ENCODE measurements around the gene DOCK3.
A peak's percentile ranks its signal among the peaks of the same experiment; 100 is the strongest.

The DOCK3 gene

GRCh38 chr3:51389423-51390183, 714.9 kb downstream of the DOCK3 start:
- TF ChIP-seq CTCF (conservative IDR thresholded peaks at IDR 0.05; ENCODE audit: low read depth, low read length), result peak; percentile 79
- H3K9ac ChIP-seq, result no peak overlapping the region
- H3K4me3 ChIP-seq (IDR thresholded peaks at IDR 0.05; ENCODE audit: insufficient read depth, low read depth, low read length), result no peak overlapping the region
- H3K36me3 ChIP-seq (ENCODE audit: insufficient read depth), result no peaks in the 10 kb centered on the region
- H3K4me1 ChIP-seq (ENCODE audit: low read depth, poor library complexity, severe bottlenecking), result peaks cover 49% of the 10 kb centered on the region
- no peak overlapping the region for H3K4me2 ChIP-seq
- no peak overlapping the region for H3K27ac ChIP-seq
- H3K27me3 ChIP-seq (ENCODE audit: insufficient read depth, low read depth), result no peaks in the 10 kb centered on the region
- no peak overlapping the region for H2AFZ ChIP-seq (ENCODE audit: low read depth)
- H3K79me2 ChIP-seq (ENCODE audit: insufficient read depth, low read depth), result peaks cover 58% of the 10 kb centered on the region
- H4K20me1 ChIP-seq (ENCODE audit: insufficient read depth), result no peaks in the 10 kb centered on the region

- Histone ChIP-seq H3K27me3 (ENCODE audit: insufficient read depth, low read depth) (no peaks in the 10 kb centered on the region), H2AFZ (ENCODE audit: low read depth) (no peak overlapping the region), H3K27ac (no peak overlapping the region)
These were observed 715.7 kb downstream of the DOCK3 start for GRCh38 chr3:51390246-51391074.

GRCh38 chr3:51391075-51391565, 716.4 kb downstream of the DOCK3 start, which contains the start of gene RBM15B:
Gene RBM15B, plus strand, starts transcription at chr3:51391285. Its CDS starts 115 bp downstream, at chr3:51391400.
- Histone ChIP-seq H3K27me3 (ENCODE audit: insufficient read depth, low read depth) (no peaks in the 10 kb centered on the region), H3K4me1 (ENCODE audit: low read depth, poor library complexity, severe bottlenecking) (peaks cover 49% of the 10 kb centered on the region), H3K79me2 (ENCODE audit: insufficient read depth, low read depth) (peaks cover 55% of the 10 kb centered on the region), H3K4me2 (peak within 1 kb of the TSS; percentile 54), H3K4me3 (IDR thresholded peaks at IDR 0.05; ENCODE audit: insufficient read depth, low read depth, low read length) (no peak within 1 kb of the TSS), H3K27ac (peak within 1 kb of the TSS; percentile 75), H3K9ac (peak within 1 kb of the TSS; percentile 80), H4K20me1 (ENCODE audit: insufficient read depth) (no peaks in the 10 kb centered on the region), H2AFZ (ENCODE audit: low read depth) (no peak within 1 kb of the TSS), H3K36me3 (ENCODE audit: insufficient read depth) (no peaks in the 10 kb centered on the region)
- TF ChIP-seq CTCF (conservative IDR thresholded peaks at IDR 0.05; ENCODE audit: low read depth, low read length), result no peak

More at GRCh38 chr3:51390246-51391074, 715.7 kb downstream of the DOCK3 start:
- H3K79me2 ChIP-seq (ENCODE audit: insufficient read depth, low read depth), result peaks cover 62% of the 10 kb centered on the region
- H3K4me1 ChIP-seq (ENCODE audit: low read depth, poor library complexity, severe bottlenecking), result peaks cover 49% of the 10 kb centered on the region
- no peaks in the 10 kb centered on the region for H3K36me3 ChIP-seq (ENCODE audit: insufficient read depth)
- no peak overlapping the region for H3K4me3 ChIP-seq (IDR thresholded peaks at IDR 0.05; ENCODE audit: insufficient read depth, low read depth, low read length)
- TF ChIP-seq CTCF (conservative IDR thresholded peaks at IDR 0.05; ENCODE audit: low read depth, low read length), result peak; percentile 43
- H4K20me1 ChIP-seq (ENCODE audit: insufficient read depth), result no peaks in the 10 kb centered on the region
- H3K4me2 ChIP-seq, result peak overlapping the region; percentile 42; the same call in 1 of the 2 replicates
- no peak overlapping the region for H3K9ac ChIP-seq

- Histone ChIP-seq H3K4me1 (ENCODE audit: low read depth, poor library complexity, severe bottlenecking) (peaks cover 45% of the 10 kb centered on the region), H3K4me3 (IDR thresholded peaks at IDR 0.05; ENCODE audit: insufficient read depth, low read depth, low read length) (no peak overlapping the region), H3K79me2 (ENCODE audit: insufficient read depth, low read depth) (peaks cover 49% of the 10 kb centered on the region), H3K4me2 (peak overlapping the region; percentile 54), H3K27me3 (ENCODE audit: insufficient read depth, low read depth) (no peaks in the 10 kb centered on the region), H2AFZ (ENCODE audit: low read depth) (no peak overlapping the region), H3K27ac (peak overlapping the region; percentile 75), H3K36me3 (ENCODE audit: insufficient read depth) (no peaks in the 10 kb centered on the region), H3K9ac (peak overlapping the region; percentile 80), H4K20me1 (ENCODE audit: insufficient read depth) (no peaks in the 10 kb centered on the region)
- TF ChIP-seq CTCF (conservative IDR thresholded peaks at IDR 0.05; ENCODE audit: low read depth, low read length), result no peak
These were observed 717.0 kb downstream of the DOCK3 start for GRCh38 chr3:51391566-51392354.

Data from KMS-11 (cell line).